ENCODE data around the gene TP53I13.

- TF ChIP-seq CTCF (IDR thresholded peaks at IDR 0.05 in 8 of 11, conservative IDR thresholded peaks at IDR 0.05 in 3 of 11) (peak; percentile 63 to 90 (median 83)), POLR2AphosphoS5 (IDR thresholded peaks at IDR 0.05) (peak; percentile 87 to 88 (median 87))
Measured at GRCh38 chr17:29617125-29617480, 48.6 kb downstream of the TP53I13 start.

All from spleen (tissue), 7 donors.